OCI-LY7 (cell line): Measurements from ENCODE around the gene C1QTNF9.

ENCODE experiments used
- CTCF ChIP-seq: fragments of 200-600 bp; sonication (generic); conservative IDR thresholded peaks from 2 replicates; pipeline ENCODE4 v1.5.1; 2014; ENCODE audit warnings: mild to moderate bottlenecking, antibody characterized with exemption, low read length, moderate library complexity, mixed read lengths
- EZH2phosphoT487 ChIP-seq: fragments of 200-600 bp; sonication (generic); IDR thresholded peaks from 2 replicates; pipeline ENCODE4 v1.6.1; 2018; ENCODE audit warnings: low read depth, borderline replicate concordance, mild to moderate bottlenecking, mixed run types, antibody characterized with exemption, low read length, moderate library complexity, mixed read lengths

DNA sequence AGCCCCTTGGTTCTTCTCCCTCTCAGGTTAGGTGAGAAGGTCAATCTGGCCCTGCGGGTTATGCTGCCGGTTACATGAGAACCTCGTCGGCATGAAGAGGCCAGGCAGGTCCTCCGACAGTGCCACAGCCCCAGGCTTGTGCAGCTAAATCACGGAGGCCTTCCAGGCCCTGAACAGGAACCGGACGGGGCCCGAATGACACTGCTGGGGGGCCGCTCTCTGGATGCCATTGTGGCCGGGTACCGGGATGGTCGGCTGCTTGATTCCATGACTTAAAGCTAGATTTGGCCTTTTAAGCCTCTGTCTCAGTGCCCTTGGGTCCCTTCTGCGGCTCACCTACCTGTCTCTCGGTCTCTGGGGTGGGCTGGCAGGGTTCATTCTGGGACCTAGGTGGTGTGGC is 48.4 kb downstream of the C1QTNF9 start:
- TF ChIP-seq EZH2phosphoT487 (no peak), CTCF (no peak)
